Vagina (tissue), 2 donors: ENCODE results near the gene IL23R.

Experiments
- CTCF ChIP-seq, 3 experiments: fragments of 450-650 bp in 2 of 3; fragments of 200-600 bp in 1 of 3; sonication (generic) in 1 of 3; IDR thresholded peaks; one replicate each; pipeline ENCODE4 v1.5.1; 2017 to 2019; ENCODE audit warnings: antibody characterized with exemption in 3 of 3, mild to moderate bottlenecking in 2 of 3, moderate library complexity in 2 of 3
- POLR2A ChIP-seq, 2 donors: fragments of 450-650 bp; IDR thresholded peaks; one replicate each; pipeline ENCODE4 v1.6.1; 2017; ENCODE audit warnings: antibody characterized with exemption in 2 of 2, mild to moderate bottlenecking in 2 of 2, moderate library complexity in 2 of 2
- POLR2AphosphoS5 ChIP-seq, 2 donors: sonication (generic); formaldehyde crosslinking; IDR thresholded peaks; one replicate each; pipeline ENCODE4 v1.9.0; 2017; ENCODE audit warnings: antibody characterized with exemption in 2 of 2, mild to moderate bottlenecking in 2 of 2, low read depth in 1 of 2; ENCODE audit not compliant: insufficient read depth in 1 of 2

GRCh38 chr1:67214420-67215174 is 48.3 kb downstream of the IL23R start:
- TF ChIP-seq POLR2A (IDR thresholded peaks at IDR 0.05): no peak
- peak in 1 of 3 experiments; percentile 10 for TF ChIP-seq CTCF (IDR thresholded peaks at IDR 0.05)
- TF ChIP-seq POLR2AphosphoS5 (IDR thresholded peaks at IDR 0.05; ENCODE audit: insufficient read depth in 1 of 2, low read depth in 1 of 2): no peak
